D721Med (cell line): ENCODE measurements around the gene NAA25.
"Not testable (repeated sequence)": the region's sequence is repeated elsewhere in the genome, so short reads cannot be mapped to it uniquely, and the experiment has no call there.

Experiments
- DNase-seq: peaks from one replicate; pipeline ENCODE4 v3.0.0; 2011; ENCODE audit warnings: low spot score; ENCODE audit not compliant: insufficient read length
- FAIRE-seq: peaks from 2 replicates; lab custom pipeline; 2011; peaks lifted over from hg19 to GRCh38; lab: Jason Lieb, UNC
- TF ChIP-seq, protein P1 (sequence below): IDR thresholded peaks from 2 replicates; pipeline ENCODE4 v1.5.1; 2012; ENCODE audit warnings: mild to moderate bottlenecking, control low read depth; ENCODE audit not compliant: insufficient read depth; ENCODE audit errors: missing control alignments

NAA25 gene

GRCh38 chr12:112046003-112046402 is 62.6 kb downstream of the NAA25 start:
- DNase-seq = no peak
- FAIRE-seq = no peak
- TF ChIP-seq, protein P1, sequence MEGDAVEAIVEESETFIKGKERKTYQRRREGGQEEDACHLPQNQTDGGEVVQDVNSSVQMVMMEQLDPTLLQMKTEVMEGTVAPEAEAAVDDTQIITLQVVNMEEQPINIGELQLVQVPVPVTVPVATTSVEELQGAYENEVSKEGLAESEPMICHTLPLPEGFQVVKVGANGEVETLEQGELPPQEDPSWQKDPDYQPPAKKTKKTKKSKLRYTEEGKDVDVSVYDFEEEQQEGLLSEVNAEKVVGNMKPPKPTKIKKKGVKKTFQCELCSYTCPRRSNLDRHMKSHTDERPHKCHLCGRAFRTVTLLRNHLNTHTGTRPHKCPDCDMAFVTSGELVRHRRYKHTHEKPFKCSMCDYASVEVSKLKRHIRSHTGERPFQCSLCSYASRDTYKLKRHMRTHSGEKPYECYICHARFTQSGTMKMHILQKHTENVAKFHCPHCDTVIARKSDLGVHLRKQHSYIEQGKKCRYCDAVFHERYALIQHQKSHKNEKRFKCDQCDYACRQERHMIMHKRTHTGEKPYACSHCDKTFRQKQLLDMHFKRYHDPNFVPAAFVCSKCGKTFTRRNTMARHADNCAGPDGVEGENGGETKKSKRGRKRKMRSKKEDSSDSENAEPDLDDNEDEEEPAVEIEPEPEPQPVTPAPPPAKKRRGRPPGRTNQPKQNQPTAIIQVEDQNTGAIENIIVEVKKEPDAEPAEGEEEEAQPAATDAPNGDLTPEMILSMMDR = no peak

- FAIRE-seq, DNase-seq: not testable (repeated sequence)
These were observed 72.0 kb downstream of the NAA25 start for GRCh38 chr12:112036614-112037013.

- DNase-seq (no peak), FAIRE-seq (no peak)
- TF ChIP-seq, protein P1 = no peak
These were observed 73.3 kb downstream of the NAA25 start for GRCh38 chr12:112035219-112035785.

DNA sequence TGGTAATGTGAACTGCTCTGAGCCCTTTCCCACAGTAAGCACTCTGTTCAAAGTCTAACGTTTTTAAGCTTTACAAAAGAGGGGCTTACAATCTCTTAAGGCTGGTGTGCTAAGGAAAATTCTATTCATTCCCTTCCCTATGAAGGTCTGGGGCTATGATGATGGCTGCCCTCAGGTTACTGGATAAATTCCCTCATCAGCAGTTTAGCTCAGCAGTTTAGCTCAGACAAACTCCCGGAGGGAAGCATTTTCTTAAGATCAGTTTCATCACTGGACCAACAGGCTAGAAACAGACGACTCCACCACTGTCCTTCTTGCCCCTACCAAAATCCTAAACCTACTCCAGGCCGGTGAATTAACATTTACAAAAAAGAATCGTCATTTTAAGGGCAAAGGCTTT is 76.3 kb downstream of the NAA25 start:
- FAIRE-seq (no peak), DNase-seq (no peak)
- TF ChIP-seq, protein P1 = no peak

- TF ChIP-seq, protein P1 = no peak
- FAIRE-seq (no peak), DNase-seq (no peak)
These were observed 77.1 kb downstream of the NAA25 start for GRCh38 chr12:112031472-112031871.

GRCh38 chr12:112029301-112029700 is 79.3 kb downstream of the NAA25 start:
- no peak for FAIRE-seq
- TF ChIP-seq, protein P1 = no peak
- DNase-seq = no peak

- DNase-seq = no peak
- FAIRE-seq = no peak
These were observed 82.7 kb downstream of the NAA25 start for GRCh38 chr12:112025808-112026375.

More at GRCh38 chr12:112025808-112026375, 82.7 kb downstream of the NAA25 start:
- TF ChIP-seq, protein P1 = no peak
